IPS-NIHi7 (cell line): Measurements from ENCODE around the gene EXOSC7.
"Not testable (repeated sequence)": the region's sequence is repeated elsewhere in the genome, so short reads cannot be mapped to it uniquely, and the experiment has no call there.

Experiments
- DNase-seq: peaks from one replicate; pipeline ENCODE4 v3.0.0; 2012; ENCODE audit warnings: mixed read lengths; ENCODE audit errors: extremely low spot score

The EXOSC7 gene

DNA sequence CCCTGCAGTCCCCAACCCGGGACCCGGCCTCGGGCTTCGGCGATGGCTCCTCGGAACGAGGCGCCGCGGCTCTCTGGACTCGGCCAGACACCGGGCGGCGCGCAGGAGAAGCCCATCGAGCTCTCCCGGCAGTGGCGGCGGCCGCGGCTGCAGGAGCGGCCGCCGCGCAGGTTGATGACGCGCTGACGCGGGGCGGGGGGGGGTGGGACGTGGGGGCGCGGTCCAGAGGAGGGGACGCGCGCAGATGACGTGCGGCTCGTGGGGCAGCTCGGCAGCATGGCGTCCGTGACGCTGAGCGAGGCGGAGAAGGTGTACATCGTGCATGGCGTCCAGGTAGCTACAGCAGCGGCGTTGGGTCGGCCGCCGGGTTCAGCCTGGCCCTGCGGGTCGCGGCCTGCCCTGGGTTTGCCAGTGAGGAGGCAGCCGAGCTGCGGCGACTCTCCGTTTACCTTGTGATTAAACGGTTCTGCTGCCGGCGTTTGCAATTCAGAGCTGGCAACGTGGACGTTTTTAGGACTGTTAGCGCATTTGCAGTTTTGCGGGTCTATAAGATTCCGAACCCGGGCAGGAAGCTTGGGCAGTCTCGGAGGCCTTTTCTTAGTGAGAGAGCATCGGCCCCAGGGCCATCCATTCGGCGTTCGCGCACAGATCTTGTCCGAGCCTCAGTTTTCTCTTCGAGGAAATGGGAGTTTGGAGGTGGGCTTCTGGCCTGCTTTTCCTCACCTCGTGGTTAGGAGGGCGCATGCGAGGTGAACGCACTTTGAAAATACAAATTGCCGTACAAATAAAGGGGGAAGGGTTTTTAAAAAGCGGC lies at the start of gene EXOSC7, which contains the start of gene ZDHHC3:
TSS of gene EXOSC7 (plus strand) at position 243 of the 814 bp plus-strand sequence. CDS start at position 277, 34 bp downstream.
TSS of gene ZDHHC3 (minus strand) at position 173 of the 814 bp plus-strand sequence. CDS start 16,738 bp downstream, outside the sequence.
- DNase-seq = peak; percentile 97

DNA sequence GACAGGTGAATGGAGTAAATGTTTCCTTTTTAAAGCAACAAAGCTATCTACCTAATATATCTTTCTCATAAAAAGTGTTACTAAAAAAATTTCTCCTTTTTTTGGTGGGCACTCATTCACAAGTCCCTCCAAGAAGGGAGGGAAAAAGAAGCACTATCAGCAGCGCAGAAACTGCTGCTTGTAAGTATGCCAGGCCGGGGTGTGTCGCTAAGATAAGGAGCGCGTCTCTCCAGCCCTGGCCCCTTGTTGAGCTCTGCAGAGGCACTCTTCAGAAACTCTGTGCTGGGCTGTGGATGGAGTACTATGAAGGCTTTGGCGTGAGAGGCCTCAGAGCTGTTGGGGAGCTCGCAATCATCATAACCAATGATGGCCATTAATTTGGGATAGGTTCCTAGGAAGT lies 49.1 kb upstream of the EXOSC7 start:
- no peak for DNase-seq

DNA sequence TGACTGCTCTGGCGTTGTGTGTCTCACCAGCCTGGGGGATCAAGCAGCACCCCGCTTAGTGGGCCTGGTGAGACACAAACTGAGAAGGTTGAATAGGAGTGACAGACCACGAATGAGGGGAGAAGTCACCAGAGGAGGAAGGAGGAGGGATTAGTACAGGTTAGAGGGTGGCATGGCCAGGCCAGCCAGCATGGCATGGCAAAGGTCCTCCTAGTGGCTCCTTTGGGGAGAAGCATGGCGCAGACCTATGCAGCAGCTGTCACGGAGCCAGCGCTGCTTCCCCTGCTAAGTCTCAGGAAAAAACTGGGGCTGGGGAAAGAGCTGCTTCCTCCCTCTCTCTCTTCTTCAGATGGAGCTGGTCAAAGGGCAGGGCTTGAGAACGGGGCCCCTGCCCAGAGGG lies 48.7 kb upstream of the EXOSC7 start:
- DNase-seq = no peak

DNA sequence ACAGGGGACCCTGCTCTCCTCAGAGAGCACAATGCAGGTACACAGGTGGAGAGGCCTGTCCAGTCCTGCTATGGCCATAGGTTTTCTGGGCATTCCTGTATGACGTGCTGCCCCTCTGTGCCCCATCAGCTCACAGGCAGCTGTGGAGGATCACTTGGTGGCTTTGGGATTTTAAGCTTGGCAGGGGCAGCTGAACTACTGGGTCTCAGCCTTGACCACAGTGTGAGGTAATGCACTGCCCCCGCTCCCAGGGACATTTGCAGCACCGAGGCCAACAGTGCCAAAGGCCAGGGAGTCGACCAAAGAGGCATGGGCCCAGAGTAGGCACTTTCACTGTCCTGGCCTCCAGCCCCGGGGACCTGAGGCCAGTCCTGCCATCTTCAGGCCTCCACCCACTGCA lies 46.3 kb upstream of the EXOSC7 start:
- no peak for DNase-seq

DNA sequence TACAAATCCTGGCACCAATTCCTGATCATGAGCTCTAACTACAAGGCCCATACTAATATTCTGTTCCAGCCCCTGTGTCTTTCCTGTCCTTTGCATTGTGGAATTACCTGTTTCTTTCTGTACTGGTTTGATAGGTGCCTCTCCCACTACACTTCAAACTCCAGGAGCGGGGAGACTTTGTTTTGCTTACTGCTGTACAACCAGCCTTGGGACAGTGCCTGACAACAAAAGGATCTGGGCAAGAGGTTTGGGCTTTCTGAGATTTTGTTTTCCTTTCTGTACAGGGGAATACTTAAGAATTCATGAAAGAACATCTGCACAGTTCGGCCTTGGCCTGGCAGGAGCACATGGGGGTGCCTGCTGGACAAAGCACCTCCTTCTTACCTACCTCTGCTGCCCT lies 45.1 kb upstream of the EXOSC7 start:
- DNase-seq = no peak

DNA sequence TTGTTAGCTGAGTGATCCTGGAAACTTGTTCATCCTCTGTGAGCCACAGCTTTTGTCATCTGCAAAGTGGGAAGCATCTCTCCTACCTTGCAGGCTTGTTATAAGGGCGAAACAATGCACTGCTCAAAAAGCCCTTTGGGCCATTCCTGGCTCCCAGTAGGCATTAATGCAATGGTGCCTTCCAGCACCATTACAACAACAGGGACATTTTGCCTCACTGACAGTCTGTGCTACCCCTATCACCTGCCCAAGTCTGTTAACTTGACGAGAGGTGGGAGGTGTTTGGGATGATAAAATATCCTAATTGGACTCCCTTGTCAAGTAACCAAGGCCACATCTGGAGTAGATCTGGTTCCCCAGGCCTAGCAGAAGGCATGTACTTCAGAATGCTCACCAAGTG lies 44.3 kb upstream of the EXOSC7 start:
- DNase-seq = no peak

DNA sequence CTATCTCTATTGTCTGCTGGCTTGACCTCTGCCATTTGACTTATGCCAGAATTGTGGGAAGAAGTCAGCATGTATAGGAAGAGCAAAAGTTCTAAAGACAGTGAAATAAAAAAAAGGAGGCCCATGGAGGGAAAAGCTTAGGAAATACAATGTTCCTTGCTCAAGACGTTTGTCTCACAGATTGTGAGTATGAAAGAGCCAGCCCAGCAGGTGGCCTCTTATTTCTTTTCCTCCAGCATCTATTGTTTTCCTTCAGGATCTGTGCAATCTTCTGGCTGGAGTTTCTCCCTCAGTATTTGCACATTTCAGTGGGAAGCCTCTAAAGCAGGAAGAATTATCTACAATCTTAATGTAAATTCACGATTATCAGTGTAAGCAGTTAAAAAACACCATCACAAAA lies 43.8 kb upstream of the EXOSC7 start:
- no peak for DNase-seq

DNA sequence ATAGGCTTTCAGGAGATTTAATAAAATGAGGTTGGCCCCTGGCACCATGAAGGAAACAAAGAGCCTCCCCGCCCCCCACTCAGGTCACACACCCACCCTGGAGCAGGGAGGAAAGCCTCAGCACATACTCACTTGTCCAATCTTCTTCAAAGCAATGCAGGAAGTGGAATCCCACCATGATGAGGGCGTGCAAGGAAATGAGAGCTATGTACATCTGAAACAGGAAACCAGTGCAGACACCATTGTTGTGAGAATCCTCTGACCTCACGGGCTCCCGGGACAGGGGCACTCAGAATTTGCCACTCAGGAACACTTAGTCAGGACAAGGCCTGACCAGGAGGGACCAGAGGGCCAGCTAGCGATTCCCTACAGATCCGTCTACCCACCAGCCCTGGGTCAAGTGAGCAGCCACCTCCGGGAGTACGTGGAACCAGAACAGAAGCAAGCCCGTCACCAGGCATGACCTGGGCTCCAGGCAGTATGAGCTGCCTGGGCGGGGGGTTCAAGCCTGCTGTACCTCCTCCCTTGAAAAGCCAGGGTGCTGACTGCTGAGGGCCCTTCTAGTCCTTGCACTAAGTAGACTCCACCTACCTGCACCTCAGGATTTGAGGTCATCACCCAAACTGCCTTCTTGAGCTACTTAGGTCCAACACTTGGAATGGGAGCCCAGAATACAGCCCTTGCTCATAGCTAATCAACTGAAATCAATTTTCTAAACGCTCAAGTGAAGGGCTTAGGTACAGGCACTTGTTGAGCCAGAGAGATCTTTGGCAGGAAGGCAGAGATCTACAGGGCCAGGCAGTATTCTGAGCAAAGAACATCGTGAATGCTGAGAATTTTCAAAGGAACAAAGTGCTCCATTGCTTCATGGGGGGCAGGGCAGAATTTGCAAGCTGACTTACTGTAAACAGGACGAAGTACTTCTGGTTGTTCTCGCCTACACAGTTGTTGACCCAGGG lies 42.8 kb upstream of the EXOSC7 start:
- DNase-seq = no peak

DNA sequence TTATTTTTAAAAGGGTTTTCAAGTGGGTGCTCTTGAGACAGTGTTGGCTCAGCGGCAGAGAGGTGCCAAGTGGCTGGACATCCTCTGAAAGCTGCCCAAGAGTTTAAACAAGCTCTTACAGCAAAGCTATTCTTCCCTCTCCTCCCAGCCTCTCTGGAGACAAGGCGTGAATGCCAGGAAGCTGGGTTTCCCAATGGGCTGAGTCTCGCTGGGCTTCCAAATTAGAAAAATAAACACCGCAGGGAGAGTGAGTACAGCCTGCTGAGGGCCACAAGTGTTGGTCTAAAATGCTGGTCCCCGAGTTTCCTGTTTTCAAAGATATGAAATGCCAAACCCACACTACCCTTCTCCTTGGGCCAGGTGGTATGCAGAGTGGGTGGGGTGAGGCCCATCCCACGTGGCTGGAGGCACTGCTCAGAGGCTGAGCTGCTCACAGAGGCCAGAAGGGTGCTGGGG lies 36.4 kb upstream of the EXOSC7 start:
- DNase-seq = no peak

DNA sequence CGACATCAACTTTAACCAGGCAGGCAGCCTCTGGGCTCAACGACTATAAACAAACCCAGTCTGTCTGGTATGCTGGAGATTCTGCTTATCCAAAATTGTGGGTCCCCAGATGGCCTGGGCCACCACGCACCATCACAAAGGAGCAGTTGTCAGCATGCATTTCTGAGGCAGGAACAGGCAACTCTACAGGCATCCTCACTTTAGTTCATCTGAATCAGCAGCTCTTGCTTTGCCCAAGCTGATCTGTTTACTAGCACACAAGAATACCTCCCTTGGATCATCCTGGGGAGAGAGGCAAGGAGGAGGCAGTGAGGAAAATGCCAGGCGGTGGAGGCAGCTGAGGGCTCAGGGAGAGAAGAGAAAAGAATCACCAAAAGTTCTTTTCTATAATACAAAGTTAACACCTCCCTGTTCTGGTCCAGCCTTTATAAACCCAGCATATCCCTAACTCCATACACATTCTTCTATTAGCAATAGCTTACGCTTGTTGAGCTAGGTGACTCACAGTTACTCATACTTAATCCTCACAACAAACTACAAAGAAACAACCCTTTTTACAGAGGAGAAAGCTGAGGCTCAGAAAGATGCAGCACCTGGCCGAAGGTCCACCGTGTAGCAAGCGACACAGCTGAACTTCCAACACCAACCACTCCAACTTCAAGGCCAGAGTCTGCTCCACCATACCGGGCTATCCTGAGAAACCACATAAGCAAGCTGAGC lies 33.7 kb upstream of the EXOSC7 start:
- no peak for DNase-seq

DNA sequence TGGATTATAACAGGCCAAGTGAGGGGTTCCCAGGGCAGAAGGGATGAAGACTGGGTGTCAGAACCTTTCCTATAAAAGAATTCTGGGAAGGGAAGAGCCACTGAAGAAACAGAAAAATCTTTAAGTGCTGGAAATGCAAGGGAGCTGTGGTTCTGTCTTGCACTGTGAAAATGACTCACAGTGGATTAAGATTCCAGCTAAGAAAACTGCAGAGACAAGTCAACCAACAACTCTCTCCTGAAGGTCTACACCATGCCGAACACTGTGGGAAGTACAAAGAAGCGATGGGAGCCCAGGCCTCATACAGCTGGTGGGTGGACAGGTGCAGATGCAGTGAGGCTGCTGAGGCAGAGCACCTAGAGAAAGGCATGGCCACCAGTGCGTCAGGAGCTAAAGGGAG lies 27.8 kb upstream of the EXOSC7 start:
- DNase-seq = no peak

DNA sequence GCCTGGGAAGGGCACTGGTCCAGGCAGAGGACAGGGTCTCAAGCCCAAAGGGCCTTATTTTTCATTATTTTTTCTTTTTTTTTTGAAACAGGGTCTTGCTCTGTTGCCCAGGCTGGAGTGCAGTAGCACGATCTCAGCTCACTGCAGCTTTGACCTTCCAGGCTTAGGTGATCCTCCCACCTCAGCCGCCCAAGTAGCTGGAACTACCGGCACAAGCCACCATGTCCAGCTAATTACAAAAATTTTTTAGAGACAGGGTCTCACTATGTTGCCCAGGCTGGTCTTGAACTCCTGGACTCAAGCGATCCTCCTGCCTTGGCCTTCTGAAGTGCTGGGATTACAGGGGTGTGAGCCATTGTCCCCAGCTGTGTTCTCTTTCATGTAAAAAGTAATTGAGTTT lies 26.3 kb upstream of the EXOSC7 start:
- not testable (repeated sequence) for DNase-seq

DNA sequence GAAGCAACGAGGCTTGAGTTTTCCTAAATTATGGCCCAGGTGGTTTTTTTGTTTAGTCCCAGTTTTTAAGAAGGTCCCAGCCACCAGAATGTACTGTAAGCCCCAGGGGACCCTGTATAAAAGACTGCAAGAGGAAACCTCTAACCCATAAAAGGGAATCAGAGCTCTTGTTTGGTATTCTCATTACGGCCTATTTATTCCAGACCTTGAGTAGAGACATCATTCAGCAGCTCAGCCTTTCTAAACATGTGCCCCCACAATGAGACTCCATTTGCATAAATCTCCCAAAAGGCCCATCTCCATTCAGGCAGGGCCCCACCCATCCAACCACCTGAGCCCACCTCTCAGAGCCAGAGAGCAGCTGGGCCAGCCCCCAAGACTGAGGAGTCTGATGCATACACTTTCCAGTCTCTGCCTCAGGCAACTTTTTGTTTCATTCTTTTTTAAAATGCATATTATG lies 25.7 kb upstream of the EXOSC7 start:
- peak; percentile 41 for DNase-seq

DNA sequence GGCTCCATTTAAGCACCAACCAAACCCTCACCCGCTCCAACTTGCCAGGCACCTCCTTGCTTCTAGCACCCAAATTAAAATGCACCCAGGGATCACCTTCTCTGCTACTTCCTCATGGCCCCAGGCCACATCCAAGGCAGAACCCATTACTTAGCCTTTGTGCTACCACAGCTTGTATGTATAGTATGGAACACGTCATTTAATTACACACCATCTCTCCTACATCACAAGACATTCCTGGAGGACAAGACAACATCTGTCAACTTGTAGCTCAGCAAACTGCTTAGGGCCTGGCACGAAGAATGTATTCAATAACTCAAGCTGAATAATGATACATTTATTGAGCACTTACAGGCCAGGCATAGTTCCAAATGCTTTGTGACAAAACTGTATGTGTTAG lies 23.4 kb upstream of the EXOSC7 start:
- DNase-seq = no peak

DNA sequence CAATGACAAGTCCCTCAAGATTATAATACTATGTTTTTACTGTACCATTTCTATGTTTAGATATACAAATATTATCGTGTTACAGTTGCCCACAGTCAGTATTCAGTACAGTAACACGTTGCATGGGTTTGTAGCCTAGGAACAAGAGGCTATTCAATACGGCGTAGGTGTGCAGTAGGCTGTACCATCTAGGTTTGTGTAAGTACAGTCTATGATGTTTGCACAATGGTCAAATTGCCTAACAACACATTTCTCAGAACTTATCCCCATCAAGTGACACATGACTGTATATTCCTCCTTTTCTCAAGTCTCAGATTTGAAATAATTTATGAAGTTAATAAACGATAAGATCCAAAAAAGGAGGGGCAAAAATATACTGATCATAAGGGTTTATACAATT lies 21.7 kb upstream of the EXOSC7 start:
- no peak for DNase-seq

DNA sequence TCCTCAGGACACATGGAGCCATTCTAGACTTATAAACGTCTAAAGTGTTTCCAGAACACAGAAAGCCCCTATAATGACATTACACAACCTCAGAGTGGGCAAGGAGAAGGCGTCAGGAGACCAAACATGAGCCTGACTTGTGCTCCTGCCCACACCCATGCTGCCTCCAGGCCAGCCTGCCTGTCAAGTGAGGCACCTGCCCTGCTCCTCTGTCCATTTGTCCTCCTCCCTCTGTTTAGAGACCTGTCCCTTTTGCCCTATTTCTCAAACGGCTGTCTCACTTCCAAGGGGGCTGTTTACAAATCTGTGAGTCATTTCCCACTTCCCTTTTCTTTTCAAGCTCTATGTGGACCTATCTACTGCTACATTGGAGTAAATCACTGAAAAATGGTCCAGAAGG lies 21.1 kb upstream of the EXOSC7 start:
- no peak for DNase-seq

DNA sequence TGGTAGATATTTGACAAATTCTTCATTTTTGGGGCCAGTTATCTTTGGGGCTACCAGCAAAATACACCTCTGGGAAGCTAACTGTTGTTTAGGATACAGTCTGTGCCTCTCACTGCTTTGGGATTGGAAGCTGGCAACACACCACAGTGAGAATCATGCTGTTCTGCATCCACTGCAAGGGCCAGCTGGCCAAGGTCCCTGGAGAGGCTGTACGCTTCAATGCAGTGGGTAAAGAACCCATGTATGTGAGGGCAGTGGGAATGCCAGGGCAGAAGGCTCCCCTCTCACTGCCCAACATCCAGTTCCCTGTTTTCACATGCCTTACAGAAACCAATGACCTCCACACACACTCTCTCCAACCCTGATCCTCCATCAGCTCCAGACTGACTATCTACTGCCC lies 20.1 kb upstream of the EXOSC7 start:
- DNase-seq = no peak

DNA sequence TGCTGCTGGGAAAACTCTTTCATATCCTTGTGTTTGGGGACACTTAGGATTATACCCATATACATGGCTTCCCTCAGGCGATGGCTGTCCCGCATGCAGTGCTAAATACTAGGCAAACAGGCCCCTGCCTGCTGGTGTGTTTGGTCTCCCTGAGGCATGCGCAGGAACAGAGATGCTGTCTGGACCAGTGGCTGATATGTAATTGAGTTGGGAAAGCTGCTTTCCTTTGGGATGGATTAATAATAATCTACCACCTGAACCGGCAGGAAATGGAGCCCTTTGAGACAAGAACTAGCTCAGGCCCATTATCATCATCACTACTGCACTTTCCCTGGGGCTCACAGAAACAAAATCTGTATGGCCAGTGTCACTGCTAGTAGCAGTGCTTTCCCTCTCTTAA lies 18.1 kb upstream of the EXOSC7 start:
- no peak for DNase-seq

DNA sequence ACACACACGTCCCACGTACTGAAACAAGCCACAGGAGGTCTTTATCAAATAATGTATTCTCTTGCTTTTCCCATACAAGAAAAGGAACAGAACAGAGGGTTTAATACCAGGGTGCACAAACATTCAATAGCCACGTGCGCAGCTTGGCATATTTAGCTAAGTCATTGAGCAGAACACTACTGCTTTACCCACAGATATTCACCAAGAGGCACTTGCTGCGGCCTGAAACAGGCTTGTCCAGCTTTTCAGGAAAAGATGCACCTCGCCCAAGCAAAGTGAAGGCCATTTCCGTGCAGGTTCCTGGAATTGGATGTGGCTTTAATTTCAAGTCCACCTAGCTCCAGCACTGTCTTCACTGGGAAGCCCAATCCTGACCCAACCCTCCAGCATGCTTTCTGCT lies 17.7 kb upstream of the EXOSC7 start:
- DNase-seq = no peak

DNA sequence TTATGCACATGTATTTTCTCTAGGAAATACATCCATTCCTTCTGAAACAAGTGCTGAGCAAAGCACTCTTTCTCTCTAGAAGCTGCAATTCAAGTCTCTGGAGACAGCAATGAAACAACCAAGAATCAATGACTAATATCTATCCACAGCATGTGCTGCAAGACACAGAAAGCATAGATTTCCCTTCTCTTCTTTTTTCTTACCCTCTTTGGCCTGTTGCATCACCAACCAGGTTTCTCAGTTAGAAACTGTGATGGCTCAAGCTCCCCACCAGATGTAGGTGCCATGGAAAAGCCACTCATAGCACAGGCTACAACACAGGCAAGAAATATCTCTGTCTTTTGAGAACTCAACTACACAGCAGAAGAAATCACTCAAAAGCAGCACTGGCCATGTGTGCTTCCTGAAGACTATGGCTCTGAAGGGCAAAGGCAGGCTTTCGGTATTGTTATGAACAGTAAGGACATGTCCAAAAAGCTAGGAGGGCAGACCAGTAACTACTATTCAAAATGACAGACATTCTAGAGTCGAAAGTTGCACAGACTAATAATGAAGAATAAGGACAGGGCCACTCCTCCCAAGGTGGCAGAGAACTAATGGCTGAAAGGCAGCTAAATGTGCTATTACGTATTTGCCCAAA lies 15.5 kb upstream of the EXOSC7 start:
- no peak for DNase-seq

DNA sequence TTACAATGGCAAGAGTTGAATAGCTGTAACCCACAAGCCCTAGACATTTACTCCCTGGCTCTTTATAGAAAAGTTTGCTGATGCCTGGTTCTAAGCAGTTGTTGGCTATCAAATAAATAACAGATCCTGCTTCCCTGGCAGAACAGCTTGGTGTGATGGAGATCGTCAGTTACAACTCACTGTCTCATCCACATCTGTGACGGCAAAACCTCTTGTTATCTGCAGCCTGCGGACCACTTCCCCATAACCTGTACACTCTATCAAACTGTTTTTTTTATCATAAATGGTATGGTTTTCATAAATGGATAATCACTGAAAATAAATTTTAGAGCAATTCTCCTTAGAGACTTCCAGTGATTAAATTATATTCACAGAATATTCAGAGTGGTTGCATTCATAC lies 14.2 kb upstream of the EXOSC7 start:
- no peak for DNase-seq
